ENCODE measurements around the gene WRAP53.

WRAP53 gene

DNA sequence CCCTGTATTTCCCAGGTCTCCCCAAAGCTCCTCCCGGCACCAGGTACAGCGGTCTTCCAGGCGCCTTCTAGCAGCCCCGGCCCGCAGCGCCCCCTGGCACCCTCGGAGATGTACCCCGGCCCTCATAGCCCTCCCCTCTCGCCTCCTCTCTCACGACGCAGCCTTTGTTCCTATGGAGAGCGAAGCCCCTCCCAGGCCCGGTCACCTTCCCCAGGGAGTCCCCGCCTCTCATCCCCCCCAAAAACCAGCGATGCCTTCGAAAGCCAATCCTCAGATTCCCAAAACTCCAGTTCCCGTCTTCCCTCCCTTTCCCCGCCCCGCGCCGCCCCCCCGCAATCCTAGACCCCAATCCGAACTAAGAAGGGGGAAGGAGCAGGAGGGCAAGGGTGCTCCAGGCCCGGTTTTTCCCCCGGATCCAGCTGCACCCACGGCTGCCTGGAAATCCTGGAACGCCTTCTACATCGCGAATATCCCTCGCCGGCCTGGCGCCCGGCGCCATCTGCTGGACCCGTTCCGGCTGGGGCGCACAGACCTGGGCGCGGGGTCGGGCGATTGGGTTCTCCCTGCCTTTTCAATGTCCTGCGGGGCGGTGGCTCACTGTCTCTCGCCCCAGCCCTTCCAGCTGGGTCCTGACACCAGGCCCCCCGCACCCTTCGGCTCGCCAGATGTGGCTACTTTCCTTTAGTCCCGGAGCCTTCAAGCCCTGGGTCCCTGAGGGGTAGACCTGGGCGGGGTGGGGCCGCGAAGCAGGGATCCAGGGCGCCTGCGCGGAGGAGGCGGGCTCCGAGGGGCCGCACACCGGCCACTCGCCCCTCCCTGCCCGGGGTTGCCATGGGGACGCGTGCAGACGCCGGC lies 28.9 kb downstream of the WRAP53 start, which contains the start of gene DNAH2:
TSS of gene DNAH2 (plus strand) at position 844 of the 855 bp plus-strand sequence. CDS start 1,991 bp downstream, outside the sequence.
- TF ChIP-seq, protein P1, sequence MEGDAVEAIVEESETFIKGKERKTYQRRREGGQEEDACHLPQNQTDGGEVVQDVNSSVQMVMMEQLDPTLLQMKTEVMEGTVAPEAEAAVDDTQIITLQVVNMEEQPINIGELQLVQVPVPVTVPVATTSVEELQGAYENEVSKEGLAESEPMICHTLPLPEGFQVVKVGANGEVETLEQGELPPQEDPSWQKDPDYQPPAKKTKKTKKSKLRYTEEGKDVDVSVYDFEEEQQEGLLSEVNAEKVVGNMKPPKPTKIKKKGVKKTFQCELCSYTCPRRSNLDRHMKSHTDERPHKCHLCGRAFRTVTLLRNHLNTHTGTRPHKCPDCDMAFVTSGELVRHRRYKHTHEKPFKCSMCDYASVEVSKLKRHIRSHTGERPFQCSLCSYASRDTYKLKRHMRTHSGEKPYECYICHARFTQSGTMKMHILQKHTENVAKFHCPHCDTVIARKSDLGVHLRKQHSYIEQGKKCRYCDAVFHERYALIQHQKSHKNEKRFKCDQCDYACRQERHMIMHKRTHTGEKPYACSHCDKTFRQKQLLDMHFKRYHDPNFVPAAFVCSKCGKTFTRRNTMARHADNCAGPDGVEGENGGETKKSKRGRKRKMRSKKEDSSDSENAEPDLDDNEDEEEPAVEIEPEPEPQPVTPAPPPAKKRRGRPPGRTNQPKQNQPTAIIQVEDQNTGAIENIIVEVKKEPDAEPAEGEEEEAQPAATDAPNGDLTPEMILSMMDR (IDR thresholded peaks at IDR 0.05; ENCODE audit: insufficient read depth, low read depth, low read length, missing control alignments) = peak; percentile 53
- peak within 1 kb of the TSS; percentile 61 for H3K4me3 ChIP-seq (ENCODE audit: low read length)
- peak; percentile 92 for DNase-seq (ENCODE audit: low read depth)

GRCh38 chr17:7717756-7718350 lies 29.6 kb downstream of the WRAP53 start:
- H3K4me3 ChIP-seq (ENCODE audit: low read length) = peak overlapping the region; percentile 61
- DNase-seq (ENCODE audit: low read depth) = no peak
- TF ChIP-seq, protein P1 (IDR thresholded peaks at IDR 0.05; ENCODE audit: insufficient read depth, low read depth, low read length, missing control alignments) = no peak

DNA sequence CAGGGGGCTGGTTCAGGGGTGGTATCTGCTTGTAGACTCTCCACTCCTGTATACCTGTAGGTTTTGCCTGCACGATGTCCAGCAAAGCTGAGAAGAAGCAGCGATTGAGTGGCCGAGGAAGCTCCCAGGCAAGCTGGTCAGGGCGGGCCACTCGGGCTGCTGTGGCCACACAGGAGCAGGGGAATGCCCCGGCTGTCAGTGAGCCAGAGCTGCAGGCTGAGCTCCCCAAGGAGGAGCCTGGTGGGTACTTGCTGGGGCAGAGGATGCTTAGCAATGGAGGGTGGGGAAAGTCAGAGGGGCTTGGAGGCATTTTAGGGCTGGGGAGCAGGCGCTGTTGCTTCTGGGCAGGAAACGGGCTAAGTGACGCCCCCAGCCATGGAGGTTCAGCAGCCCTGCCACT lies 31.4 kb downstream of the WRAP53 start:
- DNase-seq (ENCODE audit: low read depth) = no peak
- TF ChIP-seq, protein P1 (IDR thresholded peaks at IDR 0.05; ENCODE audit: insufficient read depth, low read depth, low read length, missing control alignments) = no peak

DNA sequence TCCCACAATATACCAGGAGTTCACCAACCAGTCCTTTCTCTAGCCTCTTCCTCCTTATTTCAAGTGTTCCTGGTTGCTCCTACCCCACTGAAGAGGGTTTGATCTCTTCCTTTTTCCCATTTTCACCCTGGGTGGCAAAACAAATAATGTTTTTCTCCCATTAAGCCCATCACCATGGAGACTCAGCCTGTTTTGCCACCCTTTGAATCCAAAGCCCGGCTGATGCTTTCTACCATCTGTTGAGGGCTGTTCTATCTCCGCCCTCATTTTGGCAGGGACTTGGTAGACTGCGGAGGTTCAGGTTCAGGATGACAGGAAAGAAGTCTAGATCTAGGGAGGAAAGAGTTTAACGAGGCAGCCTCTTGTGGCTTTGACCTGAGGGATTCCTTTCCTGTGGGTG lies 31.8 kb downstream of the WRAP53 start:
- TF ChIP-seq, protein P1 (IDR thresholded peaks at IDR 0.05; ENCODE audit: insufficient read depth, low read depth, low read length, missing control alignments) = no peak
- no peak for DNase-seq (ENCODE audit: low read depth)
- H3K4me3 ChIP-seq (ENCODE audit: low read length) = no peak overlapping the region

More for the DNA sequence above, 31.4 kb downstream of the WRAP53 start:
- H3K4me3 ChIP-seq (ENCODE audit: low read length) = no peak overlapping the region

DNA sequence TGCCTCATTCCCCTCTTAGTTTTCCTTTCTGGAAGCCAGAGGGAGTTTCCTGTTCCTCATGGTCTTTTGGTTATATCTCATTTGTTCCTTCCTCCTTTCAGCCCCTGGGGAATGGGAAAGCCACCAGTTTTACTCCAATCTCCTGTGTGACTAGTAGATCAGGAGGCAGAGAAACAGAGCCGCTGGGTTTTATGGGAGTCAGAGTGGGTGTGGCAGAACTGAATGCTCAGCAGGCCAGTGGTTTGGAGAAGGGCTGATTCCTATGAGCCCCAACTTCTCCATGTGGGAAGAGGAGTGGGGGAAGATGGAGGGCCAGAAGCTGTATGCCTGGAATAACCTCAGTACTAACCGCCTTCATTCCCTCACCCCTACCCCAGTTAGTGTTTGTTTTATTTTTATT lies 33.3 kb downstream of the WRAP53 start:
- H3K4me3 ChIP-seq (ENCODE audit: low read length) = no peak overlapping the region
- DNase-seq (ENCODE audit: low read depth) = no peak
- TF ChIP-seq, protein P1 (IDR thresholded peaks at IDR 0.05; ENCODE audit: insufficient read depth, low read depth, low read length, missing control alignments) = no peak

DNA sequence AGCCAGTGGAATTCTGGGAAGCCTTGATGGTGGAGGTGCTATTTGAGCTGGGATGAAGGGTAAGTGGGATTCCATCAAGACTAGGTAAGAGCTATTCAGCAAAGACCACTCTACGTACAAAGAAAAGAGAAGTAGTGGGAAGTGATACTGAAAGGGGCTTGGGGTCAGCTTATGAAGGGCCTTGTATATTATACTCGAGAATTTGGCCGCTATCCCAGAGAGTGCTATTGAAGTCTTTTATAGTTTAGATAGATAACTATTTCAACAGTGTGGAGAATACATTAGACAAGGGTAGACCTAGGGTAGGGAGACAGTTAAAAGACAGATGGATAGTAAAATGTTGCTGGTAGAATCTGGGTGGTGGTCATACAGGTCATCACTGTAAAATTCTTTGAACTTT lies 39.6 kb downstream of the WRAP53 start:
- TF ChIP-seq, protein P1 (IDR thresholded peaks at IDR 0.05; ENCODE audit: insufficient read depth, low read depth, low read length, missing control alignments) = no peak
- no peak for DNase-seq (ENCODE audit: low read depth)
- H3K4me3 ChIP-seq (ENCODE audit: low read length) = no peak overlapping the region
